Cortex of kidney (tissue), 1 donor: Measurements from ENCODE around the gene SYNCRIP.
"Not testable (repeated sequence)": the region's sequence is repeated elsewhere in the genome, so short reads cannot be mapped to it uniquely, and the experiment has no call there.

Experiments
- DNase-seq: peaks from one replicate; lab custom pipeline; 2025; lab: John Stamatoyannopoulos, UW

The SYNCRIP gene

DNA sequence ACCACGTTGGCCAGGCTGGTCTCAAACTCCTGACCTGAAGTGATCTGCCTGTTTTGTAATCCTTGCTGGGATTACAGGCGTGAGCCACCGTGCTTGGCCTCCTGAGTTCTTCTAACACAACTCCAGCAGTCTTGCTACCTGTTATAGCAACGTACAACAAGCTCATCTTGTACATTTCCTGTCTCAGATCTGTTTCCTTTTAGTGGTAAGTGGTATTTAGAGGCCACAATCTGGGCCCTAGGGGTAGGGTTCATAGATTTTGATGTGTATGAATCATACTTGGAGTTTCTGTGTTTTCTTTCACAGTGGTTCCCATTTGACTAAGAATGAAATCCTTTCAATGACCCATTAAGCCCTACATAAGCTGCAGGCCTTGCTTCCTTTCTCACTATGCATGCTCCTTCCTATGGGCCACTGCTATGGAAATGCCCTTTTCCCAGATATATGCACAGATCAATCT is 27.1 kb upstream of the SYNCRIP start:
- DNase-seq = no peak

DNA sequence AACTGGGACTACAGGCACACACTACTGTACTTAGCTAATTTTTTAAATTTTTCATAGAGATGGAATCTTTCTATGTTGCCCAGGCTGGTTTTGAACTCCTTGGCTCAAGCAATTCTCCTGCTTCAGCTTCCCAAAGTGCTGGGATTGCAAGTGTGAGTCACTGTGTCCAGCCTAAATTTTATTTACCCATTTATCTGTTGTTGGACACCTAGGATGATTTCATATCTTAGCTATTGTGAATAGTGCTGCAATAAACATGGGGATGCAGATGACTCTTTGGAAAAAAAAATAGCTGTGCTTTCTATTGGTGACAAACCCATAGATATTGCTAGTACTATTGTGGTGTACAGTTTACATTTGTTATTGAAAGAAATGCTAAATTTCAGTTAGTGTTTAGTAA is 19.6 kb upstream of the SYNCRIP start:
- DNase-seq = no peak

DNA sequence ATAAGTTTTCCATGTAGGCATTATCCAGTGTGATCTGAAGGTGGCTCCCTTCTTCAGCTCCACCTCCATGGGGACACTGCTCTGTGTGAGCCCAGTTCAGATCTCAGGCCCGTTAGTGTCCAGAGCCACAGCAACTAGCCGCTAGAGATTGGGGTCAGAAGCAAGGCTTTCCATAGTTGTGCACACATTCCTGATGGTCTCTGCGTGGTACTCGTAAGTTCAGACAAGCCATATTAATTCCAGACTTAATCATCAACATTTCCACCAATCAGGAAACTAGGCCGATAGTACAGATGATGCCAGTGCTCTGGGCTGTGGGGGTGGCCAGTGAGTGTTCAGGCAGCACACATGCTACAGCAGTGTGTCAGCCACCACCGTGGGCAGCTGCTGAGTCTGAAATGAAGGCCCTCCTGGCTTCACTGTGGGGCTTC is 17.5 kb upstream of the SYNCRIP start:
- DNase-seq = no peak

DNA sequence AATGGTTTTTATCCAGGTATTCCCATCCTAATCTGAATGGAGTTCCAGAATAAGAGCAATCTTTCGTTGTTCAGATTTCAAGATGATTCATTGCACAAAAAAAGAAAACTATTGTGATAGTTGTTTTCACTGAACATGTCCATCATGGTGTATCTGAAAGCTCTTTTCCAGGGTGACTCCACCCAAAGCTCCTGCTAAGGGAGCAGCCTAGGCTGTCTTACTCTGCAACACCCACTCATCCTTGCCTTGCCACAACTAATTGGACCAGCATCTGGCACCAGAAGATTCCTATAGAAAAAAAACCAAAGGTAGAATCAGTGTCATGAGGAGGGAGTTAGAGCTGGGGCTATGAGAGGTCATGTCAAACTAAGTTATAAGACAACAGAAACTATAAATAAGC is 7.9 kb upstream of the SYNCRIP start:
- DNase-seq = no peak

DNA sequence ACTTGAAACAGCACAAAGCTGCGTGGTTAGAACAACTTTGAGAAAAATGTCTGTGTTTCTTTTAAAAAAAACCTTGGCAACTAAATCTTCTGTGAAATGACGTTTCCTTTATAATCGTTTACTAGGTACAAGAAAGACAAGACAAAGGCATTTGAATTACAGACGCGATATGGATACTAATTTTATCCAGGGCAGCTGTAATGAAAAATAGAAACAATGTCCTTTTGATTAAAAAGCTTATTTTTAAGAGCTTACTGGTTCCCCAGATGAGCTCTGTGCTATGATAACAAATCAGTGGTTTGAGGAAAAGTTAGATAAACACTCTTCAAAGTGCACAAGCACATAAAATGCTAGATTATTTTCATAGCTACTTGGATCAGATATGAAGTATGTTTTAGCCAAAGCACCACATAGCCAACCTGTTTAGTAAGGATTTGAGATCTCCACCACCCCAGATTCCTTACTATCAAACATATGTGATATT is 1.6 kb upstream of the SYNCRIP start:
- DNase-seq = no peak

DNA sequence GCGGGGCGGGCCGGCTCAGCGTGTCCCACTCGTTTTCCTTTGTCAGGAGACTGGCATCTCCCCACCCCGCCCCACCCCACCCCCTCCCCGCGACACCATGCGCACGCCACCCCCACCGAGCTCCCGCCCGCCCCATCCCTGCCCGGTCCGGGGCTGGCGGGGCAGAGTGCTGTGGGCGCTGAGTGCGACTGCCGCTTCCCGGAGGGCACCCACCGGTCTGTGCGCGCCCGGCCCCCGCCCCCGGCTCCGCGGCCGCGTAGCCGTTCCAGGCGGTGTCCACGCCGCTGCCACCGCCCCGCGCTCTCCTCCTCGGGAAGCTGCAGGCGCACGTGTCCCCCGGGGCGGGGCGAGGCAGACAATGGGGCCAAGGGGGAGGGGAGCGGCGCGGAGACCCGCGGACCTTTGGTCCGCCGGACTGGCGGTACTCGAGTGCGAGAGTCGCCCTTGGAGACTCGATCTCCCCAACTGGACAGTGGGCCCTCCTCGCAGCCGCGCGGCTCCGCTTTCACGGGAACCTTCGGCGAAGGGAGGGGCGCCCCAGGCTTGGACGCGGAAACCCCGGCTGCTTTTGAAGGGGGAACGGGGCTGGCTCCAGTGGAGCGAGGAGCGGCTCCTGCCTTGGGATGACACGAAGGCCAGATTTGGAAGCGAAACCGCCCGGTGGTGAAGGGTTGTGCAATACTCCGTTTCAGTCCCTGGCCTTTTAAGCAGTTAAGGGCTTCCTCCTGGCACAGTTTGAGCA is 1.0 kb upstream of the SYNCRIP start:
- no peak for DNase-seq

DNA sequence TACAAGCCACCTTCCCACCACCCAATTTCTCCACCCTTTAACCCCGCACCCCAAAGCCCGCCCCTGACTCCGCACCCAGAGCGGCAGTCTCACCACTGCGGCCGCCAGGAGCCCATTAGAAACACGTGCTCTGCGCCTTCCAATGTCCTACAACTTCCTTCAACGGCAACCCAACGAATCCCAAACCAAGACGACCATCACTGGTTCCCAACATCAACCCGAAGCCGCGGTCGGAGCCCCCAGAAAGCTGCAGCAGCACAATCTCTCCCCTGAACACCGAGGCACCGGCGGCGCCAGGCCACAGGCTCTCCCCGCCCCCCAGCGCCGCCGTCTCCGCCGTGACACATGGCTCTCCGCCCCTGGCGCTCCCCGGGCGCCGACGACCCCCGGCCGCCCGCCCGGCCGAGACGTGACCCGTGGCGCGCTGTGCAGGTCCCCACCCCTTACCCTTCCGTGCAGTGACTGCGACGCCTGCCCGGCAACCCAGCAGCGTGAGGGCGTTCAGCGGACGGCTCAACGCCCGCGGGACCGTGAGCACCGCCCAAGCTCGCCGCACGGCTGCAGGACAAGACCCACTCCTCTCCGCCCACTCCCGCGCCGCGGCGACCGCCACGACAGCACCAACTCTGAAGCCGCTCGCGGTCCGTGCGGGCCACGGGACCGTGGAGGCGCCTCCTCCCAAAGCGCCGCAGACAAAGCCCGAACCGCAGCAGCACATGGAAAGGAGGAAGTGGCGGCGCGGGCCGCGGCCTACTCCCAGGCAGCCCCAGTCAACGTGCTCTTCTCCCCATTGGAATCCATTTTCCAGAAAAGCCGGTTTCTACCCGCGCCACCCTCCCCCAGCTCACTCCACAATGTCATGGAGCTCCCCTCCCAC is 551 bp downstream of the SYNCRIP start:
- no peak for DNase-seq

DNA sequence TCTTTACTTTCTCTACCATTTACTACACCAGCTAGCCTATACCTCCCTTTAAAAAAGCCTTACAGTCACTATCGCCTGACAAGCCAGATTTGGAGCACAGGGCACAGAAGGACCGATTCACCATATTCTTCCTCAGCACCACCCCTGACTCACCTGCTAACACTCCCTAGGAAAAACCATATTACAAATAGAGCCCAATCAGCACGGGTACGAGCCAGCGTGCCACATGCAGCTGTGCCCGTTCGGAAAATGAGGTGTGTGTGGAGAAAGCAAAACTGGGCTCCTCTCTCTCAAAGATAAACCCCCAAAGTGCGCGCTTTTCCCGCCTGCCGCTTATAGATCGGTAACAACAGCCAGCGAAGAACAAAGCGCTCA is 1.2 kb downstream of the SYNCRIP start:
- no peak for DNase-seq

DNA sequence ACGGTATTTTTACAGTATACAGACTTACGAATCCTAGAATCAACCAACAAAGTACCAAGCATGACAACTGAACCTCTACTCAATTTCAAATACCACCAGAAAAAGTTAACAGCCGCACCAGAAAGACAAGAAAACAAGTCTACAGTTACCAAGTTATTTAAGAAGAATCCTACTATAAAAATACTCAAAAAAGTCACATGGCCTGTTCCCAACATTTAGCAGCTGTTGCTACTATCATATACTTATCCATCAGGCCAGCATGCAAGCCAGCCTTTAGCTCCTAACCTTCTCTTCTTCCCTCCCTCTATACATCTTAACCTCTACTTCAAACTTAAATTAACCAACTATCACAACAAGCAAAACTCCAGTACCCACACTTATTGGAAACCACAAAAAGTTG is 1.9 kb downstream of the SYNCRIP start:
- no peak for DNase-seq

DNA sequence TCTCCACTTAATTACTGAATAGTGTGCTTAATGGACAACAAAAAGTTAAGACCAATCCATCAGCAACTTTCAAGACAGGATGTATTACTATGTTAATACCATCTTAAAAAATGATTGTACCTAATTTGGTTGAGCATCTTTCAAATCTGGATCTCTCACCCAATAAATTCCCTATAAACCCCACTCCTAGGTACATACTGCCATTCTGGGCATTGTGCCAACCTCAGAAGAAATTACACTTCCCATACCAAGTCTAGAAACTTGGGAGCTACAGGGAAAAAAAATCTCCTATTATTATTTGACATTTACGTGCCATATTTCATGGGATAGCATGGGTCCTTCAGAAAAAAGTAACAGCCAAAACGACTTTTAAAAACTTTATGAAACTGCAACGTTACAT is 5.1 kb downstream of the SYNCRIP start:
- DNase-seq = no peak

DNA sequence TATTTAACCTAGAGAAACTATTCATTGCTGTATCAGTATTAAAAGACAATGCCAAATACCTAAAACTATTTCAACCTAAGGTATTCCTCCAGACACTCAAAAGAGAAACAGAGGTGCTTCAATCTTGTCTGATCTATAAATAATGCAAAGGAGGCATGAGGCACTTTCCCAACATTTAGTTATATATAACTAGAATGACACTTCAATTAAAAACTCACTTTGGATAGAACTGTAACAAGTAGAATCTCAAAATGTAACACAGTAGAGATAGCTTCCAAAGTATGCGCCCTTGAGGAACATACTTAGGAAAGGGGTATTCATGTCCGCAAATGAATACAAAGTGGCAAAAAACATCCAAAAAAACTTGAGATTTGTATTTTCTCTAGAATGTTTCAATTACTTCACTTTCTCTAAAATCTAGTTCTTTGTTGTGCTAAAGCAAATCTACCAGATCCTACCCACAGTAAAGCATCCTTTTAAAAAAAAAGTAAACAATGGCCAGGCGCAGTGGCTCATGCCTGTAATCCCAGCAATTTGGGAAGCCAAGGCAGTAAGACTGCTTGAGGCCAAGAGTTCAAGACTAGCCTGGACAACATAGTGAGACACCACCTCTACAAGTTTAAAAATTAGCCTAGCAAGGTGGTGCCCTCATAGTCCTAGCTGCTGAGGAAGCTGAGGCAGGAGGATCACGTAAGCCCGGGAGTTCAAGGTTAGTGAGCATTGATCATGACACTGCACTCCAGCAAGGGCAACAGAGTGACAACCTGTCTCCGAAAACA is 10.3 kb downstream of the SYNCRIP start:
- no peak for DNase-seq

DNA sequence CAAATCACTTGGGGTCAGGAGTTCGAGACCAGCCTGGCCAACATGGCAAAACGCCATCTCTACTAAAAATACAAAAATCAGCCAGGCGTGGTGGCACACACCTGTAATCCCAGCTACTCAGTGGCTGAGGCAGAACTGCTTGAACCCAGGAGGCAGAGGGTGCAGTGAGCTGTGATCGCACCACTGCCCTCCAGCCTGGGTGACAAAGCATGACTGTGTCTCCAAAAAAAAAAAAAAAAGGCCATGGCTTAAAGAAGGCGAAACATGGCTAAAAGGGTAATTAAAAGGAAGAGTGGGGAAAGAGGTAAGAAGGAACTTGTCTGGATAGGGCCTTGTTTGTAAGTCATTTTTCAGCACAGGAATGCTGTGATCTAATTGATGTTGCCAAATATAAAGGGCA is 11.6 kb downstream of the SYNCRIP start:
- not testable (repeated sequence) for DNase-seq

DNA sequence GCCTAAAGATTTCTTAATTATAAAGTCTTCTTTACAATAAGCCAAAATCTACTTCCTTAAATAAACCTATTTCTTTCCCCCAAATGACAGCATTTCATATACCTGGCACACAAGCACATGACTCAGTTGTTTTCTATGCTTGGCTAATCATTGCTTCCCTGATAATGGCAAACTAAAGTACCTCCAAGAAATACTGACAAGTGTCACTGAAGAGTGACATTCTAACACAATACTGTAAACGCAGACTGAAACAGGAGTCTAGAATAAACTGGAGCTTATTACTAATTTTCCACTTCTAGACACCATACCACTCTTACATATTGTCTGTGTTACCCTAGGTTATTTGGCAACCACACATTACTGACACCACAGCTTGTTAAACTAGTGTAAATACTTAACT is 14.3 kb downstream of the SYNCRIP start:
- DNase-seq = no peak

DNA sequence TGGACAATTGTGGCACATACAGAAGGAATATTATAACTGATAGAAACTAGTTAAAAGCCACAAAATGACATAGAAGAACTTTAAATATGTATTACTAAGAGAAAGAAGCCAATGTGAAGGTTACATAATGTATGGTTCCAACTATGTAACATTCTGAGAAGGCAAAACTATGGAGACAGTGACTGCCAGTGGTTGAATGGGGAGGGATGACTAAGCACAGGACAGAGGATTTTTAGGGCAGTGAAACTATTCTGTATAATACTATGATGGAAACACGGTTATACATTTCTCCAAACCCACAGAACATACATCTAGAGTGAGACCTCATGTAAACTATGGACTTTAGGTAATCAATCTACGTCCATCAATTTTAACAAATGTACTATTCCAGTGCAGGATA is 22.4 kb downstream of the SYNCRIP start:
- DNase-seq = no peak

DNA sequence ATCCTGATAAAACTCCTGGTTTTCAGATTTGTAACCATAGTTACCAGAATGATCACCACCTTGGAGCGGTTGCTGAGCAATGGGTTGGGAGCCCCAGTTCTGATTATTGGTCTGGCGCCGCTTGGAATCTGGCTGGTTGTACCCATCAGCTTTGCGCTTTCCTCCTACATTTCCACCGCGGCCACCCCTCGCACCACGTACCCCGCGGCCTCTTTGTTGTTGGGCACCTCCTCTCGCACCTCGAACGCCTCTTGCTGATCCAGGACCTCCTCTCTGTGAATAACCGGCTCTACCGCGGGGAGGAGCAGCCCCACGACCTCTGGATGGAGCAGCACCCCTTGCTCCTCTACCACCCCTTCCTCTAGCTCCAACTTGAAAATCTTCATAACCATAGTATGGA is 27.9 kb downstream of the SYNCRIP start:
- DNase-seq = no peak

DNA sequence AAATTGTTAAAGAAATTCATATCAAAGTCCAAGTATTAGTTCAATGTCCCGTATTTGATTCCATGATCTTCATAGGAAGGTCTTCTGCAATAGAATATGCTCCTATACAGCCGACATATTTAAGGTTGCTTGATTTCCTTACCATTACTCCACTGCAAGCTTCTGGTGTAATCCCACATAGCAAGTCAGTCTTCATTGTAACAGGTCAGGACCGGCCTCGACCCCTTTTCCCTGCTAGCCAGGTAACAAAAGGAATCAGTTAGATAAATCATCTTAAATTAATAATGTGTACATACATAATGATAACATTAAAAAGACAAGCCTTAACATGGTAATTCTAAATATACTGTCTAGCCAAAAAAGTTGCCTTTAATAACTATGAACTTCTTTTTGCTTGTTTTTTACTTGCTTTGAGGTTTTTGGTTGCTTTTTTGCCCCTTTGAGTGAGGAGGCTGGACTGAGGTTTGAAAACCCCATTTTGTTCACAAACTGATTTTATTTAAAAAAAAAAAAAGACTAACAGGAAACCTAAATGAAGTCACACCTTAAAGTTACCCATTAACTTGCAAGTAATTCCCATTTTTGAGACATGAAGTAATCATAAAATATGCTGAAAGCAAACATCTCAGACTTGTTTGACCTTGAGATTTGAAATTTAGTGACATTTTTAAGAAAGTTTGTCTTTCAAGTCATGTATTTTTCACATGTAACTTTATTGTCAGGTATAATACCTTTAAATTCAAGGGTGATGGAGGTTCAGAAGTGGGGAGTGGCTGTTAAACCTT is 29.8 kb downstream of the SYNCRIP start:
- no peak for DNase-seq

DNA sequence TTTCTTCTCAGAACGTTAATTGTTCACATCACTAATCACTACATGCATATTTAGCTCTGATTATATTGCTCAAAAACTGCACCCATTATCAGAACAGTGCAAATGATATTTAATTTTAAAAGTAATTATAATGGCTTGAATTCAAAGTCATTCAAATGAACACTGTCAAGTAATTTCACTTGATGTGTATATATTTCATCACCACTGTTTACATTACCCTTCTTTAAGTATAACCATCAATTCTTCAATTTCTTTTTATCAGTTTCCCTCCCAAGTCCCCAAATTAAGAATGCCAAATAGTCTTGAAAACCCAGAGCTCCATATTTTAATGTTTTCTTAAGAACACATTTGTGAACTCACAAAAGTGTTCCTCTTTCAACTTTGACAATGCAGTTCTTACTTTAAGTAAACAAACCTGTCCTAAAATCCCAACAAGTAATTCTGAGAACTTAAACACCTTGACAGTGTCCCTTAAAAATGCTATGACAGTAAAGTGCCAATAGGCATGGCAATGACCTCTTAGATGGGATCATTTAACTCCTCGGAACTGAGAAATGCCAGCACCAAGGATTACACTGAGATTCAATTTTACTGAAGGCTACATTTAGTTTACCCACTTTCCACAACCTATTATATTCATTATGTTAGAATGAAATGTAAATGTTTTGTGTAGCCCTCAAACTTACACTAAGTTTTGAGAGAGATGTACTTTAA is 32.3 kb downstream of the SYNCRIP start:
- no peak for DNase-seq

DNA sequence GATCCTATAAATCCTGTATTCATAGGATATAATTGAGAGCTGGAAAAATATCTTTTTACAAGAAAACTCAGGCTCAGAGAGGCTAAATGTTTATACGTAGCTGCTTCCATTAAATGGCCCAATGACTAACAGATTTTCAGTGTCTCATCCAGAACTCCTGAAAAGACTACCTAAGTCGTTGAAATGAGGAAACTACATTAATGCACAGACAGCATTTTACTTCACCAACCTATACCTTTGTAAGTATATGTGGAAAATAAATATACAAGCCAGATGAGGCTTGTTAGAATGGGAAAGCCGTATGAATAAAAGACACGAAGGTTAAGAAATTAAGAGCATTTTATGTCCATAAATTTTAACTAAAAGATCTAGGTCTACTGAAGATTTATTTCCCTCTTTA is 40.6 kb downstream of the SYNCRIP start:
- DNase-seq = no peak

DNA sequence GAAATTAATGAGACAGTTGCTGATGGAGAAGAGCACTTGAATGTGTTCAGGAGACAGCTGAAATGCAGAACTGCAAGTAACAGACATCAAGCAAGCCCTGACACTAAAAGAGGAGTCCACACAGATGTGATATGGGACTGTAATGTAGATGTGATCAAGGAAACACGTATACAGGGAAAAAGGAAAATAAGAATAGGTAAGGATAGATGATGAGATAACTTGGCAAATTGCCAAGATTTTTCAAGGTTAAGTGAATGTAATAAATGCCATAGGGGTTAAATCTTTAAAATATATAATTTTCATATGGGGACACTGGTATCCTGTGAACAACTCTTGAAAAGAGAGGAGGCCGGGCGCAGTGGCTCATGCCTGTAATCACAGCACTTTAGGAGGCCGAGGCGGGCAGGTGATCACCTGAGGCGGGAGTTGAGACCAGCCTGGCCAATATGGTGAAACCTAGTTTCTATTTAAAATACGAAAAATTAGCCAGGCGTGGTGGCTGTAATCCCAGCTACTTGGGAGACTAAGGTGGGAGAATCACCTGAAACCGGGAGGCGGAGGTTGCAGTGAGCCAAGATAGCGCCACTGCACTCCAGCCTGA is 41.9 kb downstream of the SYNCRIP start:
- no peak for DNase-seq

DNA sequence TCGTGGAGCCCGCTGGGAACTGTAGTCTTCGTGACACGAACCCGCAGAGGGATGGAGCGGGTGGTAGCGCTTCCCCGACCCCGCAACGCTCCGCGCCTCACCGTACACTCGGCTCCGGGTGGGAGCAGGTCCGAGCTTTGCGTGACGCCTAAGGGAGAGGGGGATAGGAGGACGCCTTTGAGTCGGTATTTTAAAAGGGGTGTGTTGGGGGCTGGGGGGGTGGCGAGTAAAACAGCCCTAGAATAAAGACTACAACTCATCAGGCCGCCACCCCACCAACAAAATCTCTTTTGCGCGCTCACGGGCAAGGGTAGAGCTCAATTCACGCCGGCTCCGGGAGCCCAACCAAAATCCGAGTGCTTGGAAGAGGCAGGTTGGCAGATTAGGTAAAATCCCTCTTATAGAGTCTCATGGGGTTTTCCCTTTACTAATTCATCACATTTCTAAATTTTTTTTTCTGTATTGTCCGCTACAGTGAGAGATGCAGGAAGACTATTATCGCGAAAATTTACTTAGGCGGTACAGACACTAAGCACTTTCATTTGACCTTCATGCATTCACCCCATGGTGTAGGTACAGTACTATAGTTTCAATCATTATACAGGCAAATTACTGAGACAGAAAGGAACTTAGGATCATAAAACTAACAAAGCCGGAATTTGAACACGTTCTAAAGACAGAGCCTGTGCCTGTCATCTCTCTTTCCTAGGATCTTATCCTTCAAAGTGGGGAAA is 48.3 kb downstream of the SYNCRIP start:
- DNase-seq = no peak
